Liver (tissue), 3 donors: ENCODE measurements around the gene EFCC1.

ENCODE experiments used
- JUND ChIP-seq, 2 donors: IDR thresholded peaks; 2 replicates each; pipeline ENCODE4 v1.6.1; 2016; ENCODE audit warnings: antibody characterized with exemption in 2 of 2
- MAX ChIP-seq: IDR thresholded peaks from 2 replicates; pipeline ENCODE4 v1.6.1; 2016; ENCODE audit warnings: antibody characterized with exemption
- RAD21 ChIP-seq, 2 donors: IDR thresholded peaks; 2 replicates each; pipeline ENCODE4 v1.6.1; 2016; ENCODE audit warnings: antibody characterized with exemption in 2 of 2, mild to moderate bottlenecking in 2 of 2
- SP1 ChIP-seq: IDR thresholded peaks from 2 replicates; pipeline ENCODE4 v1.6.1; 2018; ENCODE audit warnings: antibody characterized with exemption, mild to moderate bottlenecking
- TAF1 ChIP-seq: conservative IDR thresholded peaks from 2 replicates; pipeline ENCODE4 v1.6.1; 2016; ENCODE audit warnings: antibody characterized with exemption, mild to moderate bottlenecking
- YY1 ChIP-seq: IDR thresholded peaks from 2 replicates; pipeline ENCODE4 v1.6.1; 2016; ENCODE audit warnings: antibody characterized with exemption, mild to moderate bottlenecking
- TF ChIP-seq, protein P1 (sequence below): fragments of 150-350 bp; IDR thresholded peaks from 2 replicates; pipeline ENCODE4 v1.5.1; 2017; ENCODE audit warnings: improper control_type of control experiment, low read depth, low read length; ENCODE audit not compliant: missing input control
- TF ChIP-seq, protein P2 (sequence below): IDR thresholded peaks from 2 replicates; pipeline ENCODE4 v1.6.1; 2016; ENCODE audit warnings: antibody characterized with exemption, mild to moderate bottlenecking
- donor health status: healthy.
- donor health status: healthy.

GRCh38 chr3:129015388-129016105 lies 14.4 kb downstream of the EFCC1 start:
- TF ChIP-seq YY1: no peak
- TF ChIP-seq, protein P1, sequence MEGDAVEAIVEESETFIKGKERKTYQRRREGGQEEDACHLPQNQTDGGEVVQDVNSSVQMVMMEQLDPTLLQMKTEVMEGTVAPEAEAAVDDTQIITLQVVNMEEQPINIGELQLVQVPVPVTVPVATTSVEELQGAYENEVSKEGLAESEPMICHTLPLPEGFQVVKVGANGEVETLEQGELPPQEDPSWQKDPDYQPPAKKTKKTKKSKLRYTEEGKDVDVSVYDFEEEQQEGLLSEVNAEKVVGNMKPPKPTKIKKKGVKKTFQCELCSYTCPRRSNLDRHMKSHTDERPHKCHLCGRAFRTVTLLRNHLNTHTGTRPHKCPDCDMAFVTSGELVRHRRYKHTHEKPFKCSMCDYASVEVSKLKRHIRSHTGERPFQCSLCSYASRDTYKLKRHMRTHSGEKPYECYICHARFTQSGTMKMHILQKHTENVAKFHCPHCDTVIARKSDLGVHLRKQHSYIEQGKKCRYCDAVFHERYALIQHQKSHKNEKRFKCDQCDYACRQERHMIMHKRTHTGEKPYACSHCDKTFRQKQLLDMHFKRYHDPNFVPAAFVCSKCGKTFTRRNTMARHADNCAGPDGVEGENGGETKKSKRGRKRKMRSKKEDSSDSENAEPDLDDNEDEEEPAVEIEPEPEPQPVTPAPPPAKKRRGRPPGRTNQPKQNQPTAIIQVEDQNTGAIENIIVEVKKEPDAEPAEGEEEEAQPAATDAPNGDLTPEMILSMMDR: no peak
- TF ChIP-seq, protein P2, sequence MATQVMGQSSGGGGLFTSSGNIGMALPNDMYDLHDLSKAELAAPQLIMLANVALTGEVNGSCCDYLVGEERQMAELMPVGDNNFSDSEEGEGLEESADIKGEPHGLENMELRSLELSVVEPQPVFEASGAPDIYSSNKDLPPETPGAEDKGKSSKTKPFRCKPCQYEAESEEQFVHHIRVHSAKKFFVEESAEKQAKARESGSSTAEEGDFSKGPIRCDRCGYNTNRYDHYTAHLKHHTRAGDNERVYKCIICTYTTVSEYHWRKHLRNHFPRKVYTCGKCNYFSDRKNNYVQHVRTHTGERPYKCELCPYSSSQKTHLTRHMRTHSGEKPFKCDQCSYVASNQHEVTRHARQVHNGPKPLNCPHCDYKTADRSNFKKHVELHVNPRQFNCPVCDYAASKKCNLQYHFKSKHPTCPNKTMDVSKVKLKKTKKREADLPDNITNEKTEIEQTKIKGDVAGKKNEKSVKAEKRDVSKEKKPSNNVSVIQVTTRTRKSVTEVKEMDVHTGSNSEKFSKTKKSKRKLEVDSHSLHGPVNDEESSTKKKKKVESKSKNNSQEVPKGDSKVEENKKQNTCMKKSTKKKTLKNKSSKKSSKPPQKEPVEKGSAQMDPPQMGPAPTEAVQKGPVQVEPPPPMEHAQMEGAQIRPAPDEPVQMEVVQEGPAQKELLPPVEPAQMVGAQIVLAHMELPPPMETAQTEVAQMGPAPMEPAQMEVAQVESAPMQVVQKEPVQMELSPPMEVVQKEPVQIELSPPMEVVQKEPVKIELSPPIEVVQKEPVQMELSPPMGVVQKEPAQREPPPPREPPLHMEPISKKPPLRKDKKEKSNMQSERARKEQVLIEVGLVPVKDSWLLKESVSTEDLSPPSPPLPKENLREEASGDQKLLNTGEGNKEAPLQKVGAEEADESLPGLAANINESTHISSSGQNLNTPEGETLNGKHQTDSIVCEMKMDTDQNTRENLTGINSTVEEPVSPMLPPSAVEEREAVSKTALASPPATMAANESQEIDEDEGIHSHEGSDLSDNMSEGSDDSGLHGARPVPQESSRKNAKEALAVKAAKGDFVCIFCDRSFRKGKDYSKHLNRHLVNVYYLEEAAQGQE: no peak
- TF ChIP-seq MAX: no peak
- peak; percentile 40 for TF ChIP-seq SP1
- TF ChIP-seq JUND (IDR thresholded peaks at IDR 0.05): no peak
- no peak for TF ChIP-seq RAD21 (IDR thresholded peaks at IDR 0.05)
- TF ChIP-seq TAF1: no peak
